Measurements from ENCODE around the gene SFTA2.

Gene SFTA2

DNA sequence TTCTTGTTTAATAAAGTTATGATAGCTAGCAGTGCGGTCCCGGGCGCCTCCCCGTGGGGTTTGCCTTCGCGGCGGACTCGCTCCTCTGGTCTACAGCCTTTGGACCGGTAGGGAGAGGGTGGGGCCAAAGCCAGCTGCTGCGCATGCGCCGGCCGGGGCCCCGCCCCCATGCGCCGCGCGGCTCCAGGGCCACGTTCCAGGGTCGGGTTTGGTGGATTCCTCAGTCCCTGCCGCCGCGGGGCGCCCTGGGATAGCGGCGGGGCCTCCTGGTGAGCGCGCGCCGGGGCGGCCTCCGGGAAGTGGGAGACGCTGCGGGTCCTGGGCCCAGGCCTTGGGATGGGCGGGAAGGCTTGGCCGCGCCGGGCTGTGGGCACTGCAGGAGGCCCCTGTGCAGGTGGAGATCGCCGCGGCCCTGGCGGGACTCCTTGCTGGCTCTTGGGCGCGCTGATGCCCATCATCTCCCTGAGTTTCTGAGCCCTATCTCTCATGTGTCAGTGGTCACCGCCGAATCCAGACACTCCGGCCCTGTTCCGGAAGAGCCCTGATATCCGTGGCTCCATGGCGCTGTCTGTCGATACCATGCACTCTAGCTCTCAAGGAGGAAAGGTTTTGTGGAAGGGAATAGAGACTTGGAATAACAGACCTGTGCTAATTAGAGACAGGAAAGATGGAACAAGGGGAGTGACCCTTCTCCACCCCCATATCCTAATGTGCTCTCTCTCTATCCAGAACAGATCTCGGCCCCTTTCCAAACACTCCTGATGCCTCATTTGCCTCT is 17.7 kb downstream of the SFTA2 start, which contains the start of gene VARS2:
TSS of gene VARS2 (plus strand) at position 163 of the 778 bp plus-strand sequence. CDS start at position 762, 599 bp downstream.
- in situ Hi-C loops (cut with MboI; ENCODE audit: low sequenced_read_pairs), result loop anchor here (25.0 kb wide), 1 partner anchor 173 kb away; no protein-coding TSS in a partner anchor

DNA sequence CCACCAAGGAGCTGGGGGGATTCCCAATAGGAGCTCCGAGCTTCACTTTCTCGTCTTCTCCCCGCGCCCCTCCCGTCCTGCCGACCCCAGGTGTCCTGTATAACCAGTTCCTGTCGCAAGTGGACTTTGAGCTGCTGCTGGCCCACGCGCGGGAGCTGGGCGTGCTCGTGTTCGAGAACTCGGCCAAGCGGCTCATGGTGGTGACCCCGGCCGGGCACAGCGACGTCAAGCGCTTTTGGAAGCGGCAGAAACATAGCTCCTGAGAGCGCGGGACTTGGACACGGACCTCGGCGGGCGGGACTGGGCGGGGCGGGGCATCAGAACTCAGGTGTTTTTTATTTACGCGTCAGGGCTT is 18.3 kb downstream of the SFTA2 start:
- in situ Hi-C loops (cut with MboI; ENCODE audit: low sequenced_read_pairs), result loop anchor here (25.0 kb wide), 1 partner anchor 174 kb away; no protein-coding TSS in a partner anchor

DNA sequence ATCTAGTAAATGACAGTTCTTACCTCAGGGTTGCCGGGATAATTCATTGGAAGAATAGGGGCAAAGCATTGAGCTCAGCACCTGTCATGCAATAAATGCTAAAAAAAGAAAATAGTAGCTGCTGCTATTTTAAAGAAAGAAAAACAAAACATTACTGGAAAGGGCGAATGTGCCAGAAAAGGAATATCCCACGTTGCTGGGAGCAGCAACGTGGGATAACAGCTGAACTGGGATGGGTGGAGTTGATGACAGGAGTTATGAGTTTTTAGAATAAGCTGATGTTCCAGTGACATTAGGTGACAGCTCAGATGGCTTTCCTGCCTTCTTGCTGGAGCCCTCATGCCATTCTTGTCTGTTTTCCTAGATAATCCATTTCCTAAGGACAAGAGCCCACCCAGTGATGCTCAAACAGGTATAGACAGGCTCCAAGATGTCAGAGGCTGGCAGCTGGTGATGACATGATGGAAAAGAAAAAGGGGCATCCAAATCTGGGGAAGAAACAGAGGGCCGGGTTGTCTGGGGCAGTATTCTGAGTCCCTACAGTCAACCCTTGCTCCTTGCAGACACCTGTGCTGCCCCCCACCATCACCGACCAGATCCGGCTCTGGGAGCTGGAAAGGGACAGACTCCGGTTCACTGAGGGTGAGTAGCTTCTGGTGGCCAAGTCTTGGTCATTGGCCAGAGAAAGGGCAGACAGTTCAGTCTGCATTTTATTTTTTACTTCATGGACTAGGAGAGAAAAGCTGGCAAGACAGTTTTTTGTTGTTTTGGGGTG is 19.0 kb downstream of the SFTA2 start:
- in situ Hi-C loops (cut with MboI; ENCODE audit: low sequenced_read_pairs), result loop anchor here (25.0 kb wide), 1 partner anchor 174 kb away; no protein-coding TSS in a partner anchor

DNA sequence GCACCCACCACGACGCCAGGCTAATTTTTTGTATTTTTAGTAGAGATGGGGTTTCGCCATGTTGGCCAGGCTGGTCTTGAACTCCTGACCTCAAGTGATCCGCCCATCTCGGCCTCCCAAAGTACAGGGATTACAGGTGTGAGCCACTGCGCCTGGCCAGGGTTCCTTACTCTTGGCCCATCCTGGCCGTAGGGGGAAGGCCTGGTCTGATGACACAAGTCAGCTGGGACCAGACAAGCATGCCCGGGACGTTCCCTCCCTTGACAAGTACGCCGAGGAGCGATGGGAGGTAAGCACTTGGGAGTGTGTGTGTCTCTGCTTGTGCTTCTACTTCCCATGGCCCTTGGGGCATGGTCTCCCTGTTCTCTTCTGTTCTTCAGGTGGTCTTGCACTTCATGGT is 21.5 kb downstream of the SFTA2 start:
- in situ Hi-C loops (cut with MboI; ENCODE audit: low sequenced_read_pairs), result loop anchor here (25.0 kb wide), 1 partner anchor 177 kb away; no protein-coding TSS in a partner anchor

DNA sequence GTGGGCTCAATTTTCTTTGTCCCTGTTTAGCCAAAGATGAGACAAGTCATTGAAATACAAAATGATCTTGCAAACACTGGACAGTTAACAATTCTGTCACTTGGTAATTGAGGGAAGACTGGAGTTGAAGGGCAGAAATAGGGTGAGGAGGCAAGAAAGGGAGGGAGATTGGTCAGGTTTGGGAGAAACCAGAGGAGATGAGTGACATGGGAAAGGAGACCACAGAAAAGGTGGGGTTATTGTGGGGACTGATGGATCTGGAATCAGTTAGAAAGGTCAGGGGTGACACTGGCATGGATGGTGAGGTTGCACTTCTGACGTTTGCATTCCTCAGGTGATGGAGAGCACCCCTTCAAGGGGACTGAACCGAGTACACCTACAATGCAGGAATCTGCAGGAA is 23.3 kb downstream of the SFTA2 start:
- in situ Hi-C loops (cut with MboI; ENCODE audit: low sequenced_read_pairs), result loop anchor here (25.0 kb wide), 1 partner anchor 179 kb away; no protein-coding TSS in a partner anchor

DNA sequence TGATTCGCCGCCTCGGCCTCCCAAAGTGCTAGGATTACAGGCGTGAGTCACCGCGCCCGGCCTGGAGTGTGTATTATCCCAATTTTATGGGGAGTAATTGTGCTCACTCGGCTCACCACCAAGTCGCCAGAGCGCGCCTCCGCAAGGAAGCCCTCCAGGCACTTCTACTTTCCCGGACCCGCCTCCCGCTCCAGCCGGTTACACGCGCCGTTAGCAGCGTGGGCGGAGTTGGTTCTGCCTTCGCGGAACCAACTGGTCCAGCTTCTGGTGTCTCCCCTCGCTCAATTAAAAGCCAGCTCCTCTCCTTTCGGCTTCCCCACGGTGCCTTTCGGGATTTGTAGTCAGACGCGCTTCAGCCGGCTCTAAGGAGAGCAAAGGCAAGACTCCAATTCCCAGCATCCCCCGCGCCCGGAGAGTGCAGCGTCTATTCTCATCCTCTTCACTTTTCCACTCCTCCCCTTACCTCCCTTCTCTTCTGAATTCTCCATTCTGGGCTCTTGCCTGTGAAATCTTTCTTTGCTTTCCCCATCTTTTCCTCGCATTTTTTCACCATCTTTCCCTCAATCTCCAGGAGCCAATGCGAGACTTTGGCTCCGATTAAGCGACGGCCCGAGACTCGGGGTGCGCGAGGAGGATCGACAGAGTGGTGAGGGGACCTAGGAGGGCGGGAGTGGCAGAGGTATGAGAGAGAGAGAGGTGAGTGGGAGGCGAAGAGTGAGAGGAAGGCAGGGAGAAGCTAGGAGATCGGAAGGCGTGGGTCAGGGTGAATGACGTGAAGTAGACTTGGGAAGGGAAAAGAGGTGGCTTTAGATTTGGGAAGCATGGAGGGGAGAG is 24.0 kb downstream of the SFTA2 start, which contains the start of gene GTF2H4:
TSS of gene GTF2H4 (plus strand) at position 450 of the 834 bp plus-strand sequence.
- in situ Hi-C loops (cut with MboI; ENCODE audit: low sequenced_read_pairs), result loop anchor here (25.0 kb wide), 1 partner anchor 179 kb away; no protein-coding TSS in a partner anchor

DNA sequence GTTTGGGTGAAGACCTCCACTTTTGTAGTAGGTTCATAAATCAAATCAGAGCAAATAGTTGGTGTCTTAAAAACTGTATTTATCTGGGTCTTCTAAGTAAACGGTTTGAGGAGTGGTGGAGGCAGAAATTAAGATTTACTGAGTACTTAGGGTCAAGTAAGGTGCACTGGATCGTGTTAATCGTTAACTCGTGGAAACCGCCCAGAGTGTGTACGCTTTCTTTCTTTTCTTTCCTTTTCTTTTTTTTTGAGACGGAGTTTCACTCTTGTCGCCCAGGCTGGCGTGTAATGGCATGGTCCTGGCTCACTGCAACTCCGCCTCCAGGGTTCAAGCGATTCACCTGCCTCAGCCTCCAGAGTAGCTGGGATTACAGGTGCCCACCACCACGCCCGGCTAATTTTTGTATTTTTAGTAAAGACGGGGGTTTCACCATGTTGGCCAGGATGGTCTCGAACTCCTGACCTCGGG is 24.6 kb downstream of the SFTA2 start:
- in situ Hi-C loops (cut with MboI; ENCODE audit: low sequenced_read_pairs), result loop anchor here (25.0 kb wide), 1 partner anchor 180 kb away; no protein-coding TSS in a partner anchor

DNA sequence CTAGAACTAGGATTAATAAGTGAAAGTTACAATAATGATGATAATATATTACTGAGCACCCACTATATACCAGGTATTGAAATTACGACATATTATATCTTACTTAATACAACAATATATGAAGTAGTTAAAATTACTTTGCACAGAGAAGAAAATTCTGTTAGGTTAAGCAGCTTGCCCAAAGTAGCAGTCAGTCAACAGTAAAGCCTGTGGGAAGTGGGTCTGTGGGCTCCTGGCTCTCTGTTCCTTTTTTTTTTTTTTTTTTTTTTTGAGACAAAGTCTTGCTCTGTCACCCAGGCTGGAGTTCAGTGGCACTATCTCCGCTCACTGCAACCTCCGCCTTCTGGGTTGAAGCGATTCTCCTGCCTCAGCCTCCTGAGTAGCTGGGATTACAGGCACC is 28.7 kb downstream of the SFTA2 start:
- in situ Hi-C loops (cut with MboI; ENCODE audit: low sequenced_read_pairs), result loop anchor here (25.0 kb wide), 1 partner anchor 184 kb away; no protein-coding TSS in a partner anchor

DNA sequence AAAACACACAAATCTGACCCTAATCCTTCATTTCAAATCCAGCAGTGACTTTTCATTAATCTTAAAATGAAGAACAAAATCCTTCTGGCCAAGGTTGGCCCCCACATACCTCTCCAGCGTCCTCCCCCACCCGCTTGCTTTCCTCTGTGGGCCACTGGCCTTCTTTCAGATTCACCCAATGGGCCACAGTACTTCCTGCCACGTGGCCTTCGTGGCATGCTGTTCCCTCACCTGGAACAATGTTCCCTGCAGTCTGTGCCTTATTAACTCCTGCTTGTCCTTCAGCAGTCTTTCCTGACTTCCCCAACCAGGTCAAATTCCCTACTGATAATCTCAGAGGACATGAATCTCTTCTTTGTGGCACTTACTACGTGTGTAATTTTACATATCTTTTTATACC is 29.3 kb downstream of the SFTA2 start:
- in situ Hi-C loops (cut with MboI; ENCODE audit: low sequenced_read_pairs), result loop anchor here (25.0 kb wide), 1 partner anchor 185 kb away; no protein-coding TSS in a partner anchor

DNA sequence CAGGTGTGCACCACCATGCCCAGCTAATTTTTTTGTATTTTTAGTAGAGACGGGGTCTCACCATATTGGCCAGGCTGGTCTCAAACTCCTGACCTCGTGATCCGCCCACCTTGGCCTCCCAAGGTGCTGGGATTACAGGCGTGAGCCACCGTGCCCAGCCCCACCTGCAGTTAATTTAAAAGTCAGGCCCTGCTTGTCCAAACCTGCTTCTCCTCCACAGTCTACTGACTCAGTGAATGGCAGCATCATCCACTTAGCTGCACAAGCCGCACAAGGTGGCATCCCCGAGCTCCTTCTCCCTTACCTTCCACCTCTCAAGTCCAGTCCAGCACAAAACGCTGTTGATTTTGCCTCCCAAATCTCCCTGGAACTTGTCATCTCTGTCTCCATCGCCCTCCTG is 29.8 kb downstream of the SFTA2 start:
- in situ Hi-C loops (cut with MboI; ENCODE audit: low sequenced_read_pairs), result loop anchor here (25.0 kb wide), 1 partner anchor 185 kb away; no protein-coding TSS in a partner anchor

DNA sequence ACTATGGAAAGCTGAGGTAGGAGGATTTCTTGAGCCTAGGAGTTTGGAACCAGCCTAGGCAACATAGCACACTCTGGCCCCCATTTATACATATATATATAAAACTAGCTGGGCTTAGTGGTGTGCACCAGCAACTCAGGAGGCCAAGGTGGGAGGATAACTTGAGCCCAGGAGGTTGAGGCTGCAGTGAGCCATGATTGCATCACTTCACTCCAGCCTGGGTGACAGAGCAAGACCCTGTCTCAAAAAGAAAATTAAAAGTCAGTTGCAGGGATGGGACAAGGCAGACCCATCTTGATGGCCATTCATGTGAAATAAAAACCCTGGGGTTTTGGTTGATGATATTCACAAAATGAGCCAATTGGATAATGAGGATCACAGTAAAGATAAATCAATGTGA is 30.5 kb downstream of the SFTA2 start:
- in situ Hi-C loops (cut with MboI; ENCODE audit: low sequenced_read_pairs), result loop anchor here (25.0 kb wide), 1 partner anchor 186 kb away; no protein-coding TSS in a partner anchor

DNA sequence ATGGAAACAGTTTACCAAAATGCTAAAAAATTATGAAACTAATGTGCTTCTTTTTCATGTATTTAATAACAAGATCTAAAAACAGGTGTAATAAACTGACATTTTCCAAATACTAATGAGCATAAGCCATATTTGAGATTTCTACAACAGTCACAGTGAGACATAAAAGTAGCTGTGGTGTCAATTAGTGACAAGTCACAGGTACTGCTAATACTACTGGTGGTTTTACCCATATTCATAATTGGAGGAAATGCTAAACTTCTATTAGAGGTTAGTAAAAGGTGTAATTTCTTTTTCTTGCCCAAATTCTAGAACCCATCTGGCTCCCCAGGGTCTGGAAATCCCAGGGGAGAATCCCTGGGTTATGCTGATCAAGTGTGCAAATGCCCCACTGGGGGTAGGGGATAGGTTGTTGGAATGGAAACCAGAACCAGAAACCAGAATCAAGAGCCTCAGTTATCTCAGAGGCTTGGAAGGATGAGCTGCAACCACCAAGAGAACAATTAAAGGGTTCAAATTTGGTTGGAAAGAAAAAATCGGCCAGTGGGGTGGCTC is 31.0 kb downstream of the SFTA2 start:
- in situ Hi-C loops (cut with MboI; ENCODE audit: low sequenced_read_pairs), result loop anchor here (25.0 kb wide), 1 partner anchor 186 kb away; no protein-coding TSS in a partner anchor

DNA sequence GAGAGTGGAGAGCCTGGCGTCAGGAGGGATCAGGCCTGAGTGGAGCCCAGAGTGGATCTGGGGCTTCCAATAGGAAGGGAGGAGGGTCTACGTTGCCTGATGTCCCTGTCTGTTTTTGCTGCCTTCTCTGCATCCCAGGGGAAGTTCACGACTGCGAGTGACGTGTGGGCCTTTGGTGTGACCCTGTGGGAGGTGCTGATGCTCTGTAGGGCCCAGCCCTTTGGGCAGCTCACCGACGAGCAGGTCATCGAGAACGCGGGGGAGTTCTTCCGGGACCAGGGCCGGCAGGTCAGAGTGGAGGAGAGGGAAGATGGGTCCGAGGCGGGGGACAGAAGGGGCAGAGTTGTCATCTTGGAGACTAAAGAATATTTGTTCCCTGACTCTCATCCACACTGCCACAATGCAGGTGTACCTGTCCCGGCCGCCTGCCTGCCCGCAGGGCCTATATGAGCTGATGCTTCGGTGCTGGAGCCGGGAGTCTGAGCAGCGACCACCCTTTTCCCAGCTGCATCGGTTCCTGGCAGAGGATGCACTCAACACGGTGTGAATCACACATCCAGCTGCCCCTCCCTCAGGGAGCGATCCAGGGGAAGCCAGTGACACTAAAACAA is 33.1 kb downstream of the SFTA2 start:
- in situ Hi-C loops (cut with MboI; ENCODE audit: low sequenced_read_pairs), result no loop called here

DNA sequence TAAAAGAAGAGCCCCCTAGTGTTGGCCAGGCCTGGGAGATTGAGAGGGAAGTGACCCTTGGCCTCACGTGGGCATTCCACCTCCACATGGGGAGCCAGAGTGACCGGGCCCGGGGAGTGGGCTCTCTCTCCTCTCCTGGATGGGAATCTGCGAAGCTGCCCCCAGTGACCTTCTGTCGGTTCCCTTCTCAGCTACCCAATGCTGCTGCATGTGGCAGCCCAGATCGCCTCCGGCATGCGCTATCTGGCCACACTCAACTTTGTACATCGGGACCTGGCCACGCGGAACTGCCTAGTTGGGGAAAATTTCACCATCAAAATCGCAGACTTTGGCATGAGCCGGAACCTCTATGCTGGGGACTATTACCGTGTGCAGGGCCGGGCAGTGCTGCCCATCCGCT is 34.1 kb downstream of the SFTA2 start:
- in situ Hi-C loops (cut with MboI; ENCODE audit: low sequenced_read_pairs), result no loop called here

DNA sequence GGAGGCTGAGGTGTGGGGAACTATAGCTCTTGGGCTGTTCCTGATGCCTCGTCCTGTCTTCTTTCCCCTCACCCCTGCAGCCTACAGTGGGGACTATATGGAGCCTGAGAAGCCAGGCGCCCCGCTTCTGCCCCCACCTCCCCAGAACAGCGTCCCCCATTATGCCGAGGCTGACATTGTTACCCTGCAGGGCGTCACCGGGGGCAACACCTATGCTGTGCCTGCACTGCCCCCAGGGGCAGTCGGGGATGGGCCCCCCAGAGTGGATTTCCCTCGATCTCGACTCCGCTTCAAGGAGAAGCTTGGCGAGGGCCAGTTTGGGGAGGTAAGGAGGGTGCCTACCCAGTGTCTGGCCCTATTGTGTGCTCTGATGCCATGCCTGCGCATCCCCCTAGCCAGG is 35.4 kb downstream of the SFTA2 start:
- in situ Hi-C loops (cut with MboI; ENCODE audit: low sequenced_read_pairs), result no loop called here

DNA sequence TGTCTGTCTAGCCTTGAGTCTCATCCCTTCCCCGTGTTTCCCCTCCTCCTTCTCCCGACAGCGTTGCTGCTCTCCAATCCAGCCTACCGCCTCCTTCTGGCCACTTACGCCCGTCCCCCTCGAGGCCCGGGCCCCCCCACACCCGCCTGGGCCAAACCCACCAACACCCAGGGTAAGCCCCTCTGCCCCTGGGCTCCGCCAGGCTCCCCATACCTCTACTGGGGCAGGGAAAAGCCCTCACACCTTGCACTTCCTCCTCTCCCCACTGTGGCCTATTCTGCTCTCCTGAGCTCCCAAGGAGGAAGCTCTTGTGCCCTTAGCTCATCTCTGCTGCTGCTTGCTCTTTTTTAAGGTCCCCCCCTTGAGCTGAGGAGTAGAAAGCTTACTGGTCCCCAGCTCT is 36.6 kb downstream of the SFTA2 start:
- in situ Hi-C loops (cut with MboI; ENCODE audit: low sequenced_read_pairs), result no loop called here

DNA sequence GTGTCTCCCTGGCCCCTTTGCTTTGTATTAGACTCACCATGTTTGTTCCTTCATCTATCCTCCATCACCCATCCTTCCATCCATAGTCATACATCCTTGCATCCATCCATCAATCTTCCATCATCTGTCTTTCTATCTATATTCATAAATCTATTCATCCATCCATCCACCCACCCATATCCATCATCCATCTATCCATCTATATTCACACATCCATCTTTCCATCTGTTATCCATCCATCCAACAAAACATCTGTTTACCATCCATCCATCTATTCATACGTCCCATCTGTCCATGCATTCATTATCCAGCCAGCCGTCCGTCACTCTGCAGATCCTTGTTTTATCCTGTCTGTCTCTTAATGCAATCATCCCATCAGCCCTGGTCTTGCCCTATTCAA is 37.0 kb downstream of the SFTA2 start:
- in situ Hi-C loops (cut with MboI; ENCODE audit: low sequenced_read_pairs), result no loop called here

DNA sequence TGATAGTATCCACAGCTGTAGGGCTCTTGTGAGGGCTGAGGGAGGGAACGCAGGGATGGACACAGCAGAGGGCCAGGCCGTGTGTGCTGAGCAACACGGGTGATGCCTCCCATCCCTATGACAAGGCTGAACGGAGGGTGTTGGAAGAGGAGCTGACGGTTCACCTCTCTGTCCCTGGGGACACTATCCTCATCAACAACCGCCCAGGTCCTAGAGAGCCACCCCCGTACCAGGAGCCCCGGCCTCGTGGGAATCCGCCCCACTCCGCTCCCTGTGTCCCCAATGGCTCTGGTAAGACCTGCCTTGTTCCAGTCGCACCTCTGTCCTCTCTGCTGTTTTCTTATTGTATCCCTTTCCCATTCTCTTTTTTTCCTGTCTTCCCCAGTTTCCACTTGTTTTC is 37.6 kb downstream of the SFTA2 start:
- in situ Hi-C loops (cut with MboI; ENCODE audit: low sequenced_read_pairs), result no loop called here

DNA sequence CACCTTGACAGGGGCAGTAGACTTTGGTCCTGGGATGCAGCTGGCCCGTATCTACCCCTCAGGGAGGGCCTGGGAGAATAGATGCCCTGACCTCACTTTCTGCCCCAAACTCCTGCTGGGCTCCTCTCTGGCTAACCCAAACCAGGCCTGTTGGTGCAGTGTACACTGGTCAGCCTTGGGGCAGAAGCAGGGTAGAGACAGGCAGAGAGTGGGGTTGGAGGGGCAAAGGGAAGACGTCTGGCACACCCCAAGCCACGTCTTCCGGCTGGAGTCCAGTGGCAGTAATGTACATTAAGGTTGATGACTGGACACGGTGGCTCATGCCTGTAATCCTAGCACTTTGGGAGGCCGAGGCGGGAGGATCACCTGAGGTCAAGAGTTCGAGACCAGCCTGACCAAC is 38.3 kb downstream of the SFTA2 start:
- in situ Hi-C loops (cut with MboI; ENCODE audit: low sequenced_read_pairs), result no loop called here

All from HL-60/S4 (cell line).